SK-N-MC (cell line): ENCODE data around the gene RPL15.

Experiments
- EZH2 ChIP-seq: fragments of 200-600 bp; sonication (generic); IDR thresholded peaks from one replicate; pipeline ENCODE4 v1.6.1; 2017; ENCODE audit warnings: antibody characterized with exemption
- POLR2AphosphoS5 ChIP-seq: IDR thresholded peaks from 2 replicates; pipeline ENCODE4 v1.6.1; 2012; ENCODE audit warnings: mild to moderate bottlenecking, low read depth, low read length, borderline replicate concordance

- no peak for TF ChIP-seq EZH2
- no peak for TF ChIP-seq POLR2AphosphoS5
Observed at GRCh38 chr3:23968463-23969184, 51.7 kb downstream of the RPL15 start.
